Suprapubic skin (tissue), 4 donors: ENCODE data around the gene CCDC190. TPM values are rescaled to one million over a fixed set of nuclear protein-coding genes. Genes with fewer than 3 reads are reported as not detected.
"Not testable (repeated sequence)": the region's sequence is repeated elsewhere in the genome, so short reads cannot be mapped to it uniquely, and the experiment has no call there.

ENCODE experiments used
- DNase-seq, 2 donors: peaks; one replicate each; pipeline ENCODE4 v3.0.0-alpha.2; 2019; ENCODE audit warnings: low spot score in 2 of 2
- H3K27ac ChIP-seq: fragments of 200-600 bp; sonication (generic); one replicate; pipeline ENCODE4 v1.5.1; 2019
- H3K27me3 ChIP-seq: fragments of 200-600 bp; sonication (generic); one replicate; pipeline ENCODE4 v1.5.1; 2019
- H3K36me3 ChIP-seq: fragments of 200-600 bp; sonication (generic); one replicate; pipeline ENCODE4 v1.5.1; 2019
- H3K4me1 ChIP-seq: fragments of 200-600 bp; sonication (generic); one replicate; pipeline ENCODE4 v1.5.1; 2019
- H3K4me3 ChIP-seq: fragments of 200-600 bp; sonication (generic); one replicate; pipeline ENCODE4 v1.5.1; 2019; ENCODE audit warnings: mild to moderate bottlenecking
- H3K9me3 ChIP-seq: fragments of 200-600 bp; sonication (generic); one replicate; pipeline ENCODE4 v1.5.1; 2019
- CTCF ChIP-seq, 2 donors: fragments of 200-600 bp in 1 of 2; fragments of 450-650 bp in 1 of 2; sonication (generic) in 1 of 2; IDR thresholded peaks; one replicate each; pipeline ENCODE4 v1.5.1; 2016 to 2019; ENCODE audit warnings: antibody characterized with exemption in 2 of 2, mild to moderate bottlenecking in 1 of 2, moderate library complexity in 1 of 2
- EP300 ChIP-seq: sonication (generic); formaldehyde crosslinking; IDR thresholded peaks from one replicate; pipeline ENCODE4 v1.6.1; 2017; ENCODE audit warnings: antibody characterized with exemption
- POLR2A ChIP-seq, 2 donors: fragments of 450-650 bp; IDR thresholded peaks; one replicate each; pipeline ENCODE4 v1.6.1; 2017; ENCODE audit warnings: antibody characterized with exemption in 2 of 2, mild to moderate bottlenecking in 2 of 2, moderate library complexity in 2 of 2
- POLR2AphosphoS5 ChIP-seq, 3 donors: sonication (generic); formaldehyde crosslinking; IDR thresholded peaks; one replicate each; pipeline ENCODE4 v1.6.1; 2017; ENCODE audit warnings: antibody characterized with exemption in 3 of 3
- WGBS: methylation state at CpG from one replicate; pipeline ENCODE4 v1.1.5; 2018; 5-methylcytosine and 5-hydroxymethylcytosine counted together
- total RNA-seq, 4 donors: library from RNA; depleted of rRNA; stranded (reverse); fragments of >200 nt; gene quantifications; one replicate each; pipeline ENCODE4 v1.1.0, GENCODE V29; 2016

CCDC190 gene
- total RNA-seq, 4 donors from 2014 or later = not detected

GRCh38 chr1:162877412-162877811 lies 16.4 kb upstream of the CCDC190 start:
- Histone ChIP-seq H3K27me3 (peaks cover 7% of the 10 kb centered on the region), H3K27ac (no peak overlapping the region), H3K9me3 (no peaks in the 10 kb centered on the region), H3K4me3 (no peak overlapping the region), H3K4me1 (no peaks in the 10 kb centered on the region), H3K36me3 (no peaks in the 10 kb centered on the region)
- 85% methylated on average over 3 of the region's 3 CpGs for WGBS
- DNase-seq = no peak
- no peak for TF ChIP-seq POLR2A (IDR thresholded peaks at IDR 0.05)
- TF ChIP-seq EP300 = no peak
- no peak for TF ChIP-seq POLR2AphosphoS5 (IDR thresholded peaks at IDR 0.05)
- no peak for TF ChIP-seq CTCF (IDR thresholded peaks at IDR 0.05)

GRCh38 chr1:162876751-162877150 lies 15.8 kb upstream of the CCDC190 start:
- Histone ChIP-seq H3K27me3 (peaks cover 7% of the 10 kb centered on the region), H3K36me3 (no peaks in the 10 kb centered on the region), H3K9me3 (no peaks in the 10 kb centered on the region), H3K4me1 (no peaks in the 10 kb centered on the region), H3K4me3 (no peak overlapping the region), H3K27ac (no peak overlapping the region)
- TF ChIP-seq CTCF (IDR thresholded peaks at IDR 0.05) (no peak), POLR2AphosphoS5 (IDR thresholded peaks at IDR 0.05) (no peak), POLR2A (IDR thresholded peaks at IDR 0.05) (no peak), EP300 (no peak)
- 49% methylated on average over 3 of the region's 3 CpGs for WGBS
- no peak for DNase-seq

- no peak overlapping the region for H3K4me3 ChIP-seq
- H3K36me3 ChIP-seq = no peaks in the 10 kb centered on the region
- H3K27me3 ChIP-seq = peaks cover 7% of the 10 kb centered on the region
- H3K9me3 ChIP-seq = no peaks in the 10 kb centered on the region
- no peak for TF ChIP-seq CTCF (IDR thresholded peaks at IDR 0.05)
- no peak for TF ChIP-seq POLR2A (IDR thresholded peaks at IDR 0.05)
- TF ChIP-seq EP300 = no peak
- no peak for TF ChIP-seq POLR2AphosphoS5 (IDR thresholded peaks at IDR 0.05)
- WGBS = 81% methylated on average over 8 of the region's 8 CpGs
- DNase-seq = no peak
- H3K27ac ChIP-seq = no peak overlapping the region
- no peaks in the 10 kb centered on the region for H3K4me1 ChIP-seq
Observed at GRCh38 chr1:162873671-162874666, 13.0 kb upstream of the CCDC190 start.

GRCh38 chr1:162872981-162873380 lies 12.0 kb upstream of the CCDC190 start:
- Histone ChIP-seq H3K4me1 (no peaks in the 10 kb centered on the region), H3K27me3 (peaks cover 9% of the 10 kb centered on the region), H3K27ac (no peak overlapping the region), H3K36me3 (no peaks in the 10 kb centered on the region), H3K9me3 (no peaks in the 10 kb centered on the region), H3K4me3 (no peak overlapping the region)
- TF ChIP-seq EP300 = no peak
- TF ChIP-seq CTCF (IDR thresholded peaks at IDR 0.05) = no peak
- no peak for TF ChIP-seq POLR2A (IDR thresholded peaks at IDR 0.05)
- TF ChIP-seq POLR2AphosphoS5 (IDR thresholded peaks at IDR 0.05) = no peak
- no peak for DNase-seq
- 71% methylated on average over 3 of the region's 3 CpGs for WGBS

- not testable (repeated sequence) for H3K36me3 ChIP-seq, H3K9me3 ChIP-seq, H3K4me3 ChIP-seq, H3K4me1 ChIP-seq, H3K27ac ChIP-seq, DNase-seq, H3K27me3 ChIP-seq
- WGBS = 43% methylated on average over 1 of the region's 1 CpG
Observed at GRCh38 chr1:162871417-162871816, 10.4 kb upstream of the CCDC190 start.
